IPS-20b (cell line): ENCODE measurements around the gene MYH14.
"Not testable (repeated sequence)": the region's sequence is repeated elsewhere in the genome, so short reads cannot be mapped to it uniquely, and the experiment has no call there.

ENCODE experiments used
- H3K27ac ChIP-seq: one replicate; pipeline ENCODE4 v1.5.1; 2013; ENCODE audit warnings: low read length
- H3K27me3 ChIP-seq: 2 replicates; pipeline ENCODE4 v1.6.1; 2013; ENCODE audit warnings: mild to moderate bottlenecking, low read length, inconsistent platforms; ENCODE audit not compliant: insufficient read depth
- H3K36me3 ChIP-seq: 2 replicates; pipeline ENCODE4 v1.6.1; 2013; ENCODE audit warnings: low read depth, mild to moderate bottlenecking, inconsistent platforms, low read length, moderate library complexity; ENCODE audit not compliant: insufficient read depth
- H3K4me1 ChIP-seq: 2 replicates; pipeline ENCODE4 v1.6.1; 2013; ENCODE audit warnings: mild to moderate bottlenecking, control low read depth, inconsistent platforms, low read length, moderate library complexity; ENCODE audit not compliant: insufficient read depth
- H3K4me3 ChIP-seq: 2 replicates; pipeline ENCODE4 v1.5.1; 2013; ENCODE audit warnings: mild to moderate bottlenecking, low read length, inconsistent platforms
- H3K9ac ChIP-seq: 2 replicates; pipeline ENCODE4 v1.6.1; 2013; ENCODE audit warnings: low read depth, mild to moderate bottlenecking, inconsistent platforms, low read length, moderate library complexity
- H3K9me3 ChIP-seq: 2 replicates; pipeline ENCODE4 v1.6.1; 2013; ENCODE audit warnings: mild to moderate bottlenecking, low read depth, low read length, inconsistent platforms; ENCODE audit not compliant: insufficient read depth

Gene MYH14

DNA sequence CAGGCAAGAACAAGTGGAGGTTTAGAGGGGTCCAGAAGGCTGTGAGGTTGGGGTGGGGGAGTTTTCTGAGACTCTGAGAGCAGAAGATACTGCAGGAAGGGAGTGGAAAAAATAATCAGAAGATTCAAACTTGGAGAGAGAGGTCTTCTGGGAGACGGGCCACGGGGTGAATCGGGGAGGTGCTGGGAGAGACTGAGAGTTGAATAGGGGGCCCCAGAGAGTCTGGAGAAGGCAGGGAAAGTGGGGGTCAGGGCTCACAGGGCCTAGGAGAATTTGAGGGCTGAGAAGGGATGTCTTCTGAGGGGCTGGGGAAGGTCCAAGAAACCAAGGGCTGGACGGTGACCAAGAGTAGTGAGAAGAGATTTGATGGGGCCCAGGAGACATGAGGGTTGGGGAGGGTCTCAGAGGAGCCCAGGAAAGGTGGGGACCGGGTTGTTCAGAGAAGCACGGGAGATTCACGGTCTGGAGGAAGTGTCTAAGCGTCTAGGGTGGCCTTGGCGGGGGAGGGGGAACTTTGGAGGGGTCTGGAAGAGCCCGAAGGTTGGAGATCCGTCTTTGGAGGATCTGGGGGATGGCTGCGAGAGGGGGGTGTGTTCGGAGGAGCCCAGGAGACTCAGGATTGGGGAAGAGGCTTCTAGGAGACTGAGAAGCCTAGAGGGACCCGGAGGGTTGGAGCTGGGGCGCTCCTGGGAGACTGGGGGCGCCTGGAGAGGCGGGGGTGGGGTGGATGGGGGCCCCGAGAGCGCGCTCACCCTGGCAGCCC lies 124.2 kb downstream of the MYH14 start:
- H3K9me3 ChIP-seq: peaks cover 28% of the 10 kb centered on the region
- no peak overlapping the region for H3K4me3 ChIP-seq
- H3K27ac ChIP-seq: no peak overlapping the region
- peaks cover 18% of the 10 kb centered on the region for H3K27me3 ChIP-seq
- H3K36me3 ChIP-seq: no peaks in the 10 kb centered on the region
- H3K9ac ChIP-seq: no peak overlapping the region
- H3K4me1 ChIP-seq: no peaks in the 10 kb centered on the region

- Histone ChIP-seq H3K27ac (no peak overlapping the region), H3K4me3 (peak overlapping the region; percentile 53; the same call in 1 of the 2 replicates), H3K27me3 (peaks cover 18% of the 10 kb centered on the region), H3K9me3 (peaks cover 32% of the 10 kb centered on the region), H3K36me3 (no peaks in the 10 kb centered on the region), H3K9ac (no peak overlapping the region), H3K4me1 (no peaks in the 10 kb centered on the region)
These were observed 124.9 kb downstream of the MYH14 start for GRCh38 chr19:50328224-50328872.

- no peak overlapping the region for H3K4me3 ChIP-seq
- no peaks in the 10 kb centered on the region for H3K36me3 ChIP-seq
- no peak overlapping the region for H3K27ac ChIP-seq
- no peak overlapping the region for H3K9ac ChIP-seq
- peaks cover 18% of the 10 kb centered on the region for H3K27me3 ChIP-seq
- peaks cover 31% of the 10 kb centered on the region for H3K9me3 ChIP-seq
- no peaks in the 10 kb centered on the region for H3K4me1 ChIP-seq
These were observed 125.4 kb downstream of the MYH14 start for GRCh38 chr19:50328873-50329145.

DNA sequence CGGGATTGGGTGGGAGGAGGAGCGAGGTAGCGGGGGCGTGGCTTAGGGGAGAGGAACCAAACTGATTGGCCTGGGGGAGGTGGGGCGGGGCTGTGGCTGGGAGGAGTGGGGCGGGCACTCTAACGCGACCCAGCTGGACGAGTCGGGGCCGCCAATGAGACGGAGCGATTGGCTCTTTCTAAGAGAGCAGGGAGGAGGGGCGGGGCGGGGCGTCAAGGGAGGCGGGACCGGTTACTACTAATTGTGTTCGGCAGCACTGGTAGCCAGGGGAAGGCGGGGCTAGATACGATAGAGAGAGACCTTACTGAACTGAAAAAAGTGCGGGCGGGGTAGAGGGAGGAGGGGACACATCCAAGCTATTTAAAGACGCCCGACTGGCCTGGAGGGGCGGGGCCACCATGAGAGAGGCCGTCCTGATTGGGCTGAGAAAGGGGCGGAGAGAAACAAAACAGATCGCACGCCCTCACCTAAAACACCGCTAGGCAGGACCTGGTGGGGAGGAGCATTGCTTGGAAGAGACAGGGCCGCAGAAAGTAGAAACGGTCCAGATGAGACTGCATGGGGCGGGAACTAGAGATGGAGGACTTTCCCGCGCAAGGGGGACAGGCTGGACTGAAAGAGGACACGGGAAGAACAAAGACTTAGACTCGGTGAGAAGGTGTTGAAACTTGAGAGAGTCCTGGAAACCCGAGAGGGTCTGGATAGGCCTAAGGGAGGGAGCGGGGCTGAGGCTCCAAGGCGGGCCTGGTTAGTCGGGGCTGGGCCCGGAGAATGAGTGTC lies 125.9 kb downstream of the MYH14 start, which contains the start of gene KCNC3:
TSS of gene KCNC3 (minus strand) at position 232 of the 780 bp plus-strand sequence. CDS start 295 bp downstream, outside the sequence.
- H3K9ac ChIP-seq: peak within 1 kb of the TSS; percentile 68; the same call in 1 of the 2 replicates
- H3K9me3 ChIP-seq: peaks cover 31% of the 10 kb centered on the region
- H3K36me3 ChIP-seq: no peaks in the 10 kb centered on the region
- H3K4me1 ChIP-seq: no peaks in the 10 kb centered on the region
- H3K27me3 ChIP-seq: peaks cover 18% of the 10 kb centered on the region
- peak within 1 kb of the TSS; percentile 74 for H3K4me3 ChIP-seq
- H3K27ac ChIP-seq: no peak within 1 kb of the TSS

DNA sequence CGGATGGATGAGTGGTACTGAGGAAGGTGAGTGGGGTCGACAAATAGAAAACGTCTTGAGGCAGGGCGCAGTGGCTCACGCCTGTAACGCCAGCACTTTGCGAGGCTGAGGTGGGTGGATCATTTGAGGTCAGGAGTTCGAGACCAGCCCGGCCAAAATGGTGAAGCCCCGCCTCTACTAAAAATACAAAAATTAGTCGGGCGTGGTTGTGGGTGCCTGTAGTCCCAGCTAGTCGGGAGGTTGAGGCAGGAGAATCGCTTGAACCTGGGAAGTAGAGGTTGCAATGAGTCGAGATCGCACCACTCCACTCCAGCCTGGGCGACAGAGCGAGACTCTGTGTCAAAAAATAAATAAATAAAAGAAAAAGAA lies 126.5 kb downstream of the MYH14 start:
- not testable (repeated sequence) for H3K36me3 ChIP-seq, H3K4me1 ChIP-seq, H3K27ac ChIP-seq
- peak overlapping the region; percentile 74 for H3K4me3 ChIP-seq
- H3K27me3 ChIP-seq: peaks cover 18% of the 10 kb centered on the region
- H3K9me3 ChIP-seq: peaks cover 32% of the 10 kb centered on the region
- peak overlapping the region; percentile 68; the same call in 1 of the 2 replicates for H3K9ac ChIP-seq

- H3K36me3 ChIP-seq: no peaks in the 10 kb centered on the region
- no peaks in the 10 kb centered on the region for H3K4me1 ChIP-seq
- peak overlapping the region; percentile 74 for H3K4me3 ChIP-seq
- peaks cover 18% of the 10 kb centered on the region for H3K27me3 ChIP-seq
- peak overlapping the region; percentile 68; the same call in 1 of the 2 replicates for H3K9ac ChIP-seq
- peaks cover 38% of the 10 kb centered on the region for H3K9me3 ChIP-seq
- no peak overlapping the region for H3K27ac ChIP-seq
These were observed 127.1 kb downstream of the MYH14 start for GRCh38 chr19:50330365-50331078.

GRCh38 chr19:50331221-50331993 lies 128.0 kb downstream of the MYH14 start:
- Histone ChIP-seq H3K4me1 (no peaks in the 10 kb centered on the region), H3K9ac (no peak overlapping the region; the same call in 1 of the 2 replicates), H3K36me3 (no peaks in the 10 kb centered on the region), H3K27me3 (peaks cover 16% of the 10 kb centered on the region), H3K27ac (no peak overlapping the region), H3K4me3 (peak overlapping the region; percentile 67), H3K9me3 (peaks cover 47% of the 10 kb centered on the region)

GRCh38 chr19:50331994-50332243 lies 128.5 kb downstream of the MYH14 start:
- H3K9ac ChIP-seq: no peak overlapping the region
- H3K27me3 ChIP-seq: peaks cover 10% of the 10 kb centered on the region
- peaks cover 50% of the 10 kb centered on the region for H3K9me3 ChIP-seq
- peak overlapping the region; percentile 67 for H3K4me3 ChIP-seq
- H3K36me3 ChIP-seq: no peaks in the 10 kb centered on the region
- H3K27ac ChIP-seq: no peak overlapping the region
- no peaks in the 10 kb centered on the region for H3K4me1 ChIP-seq

- Histone ChIP-seq H3K4me1 (no peaks in the 10 kb centered on the region), H3K36me3 (no peaks in the 10 kb centered on the region), H3K4me3 (peak overlapping the region; percentile 67), H3K27me3 (peaks cover 5% of the 10 kb centered on the region), H3K9ac (no peak overlapping the region), H3K9me3 (peaks cover 52% of the 10 kb centered on the region), H3K27ac (no peak overlapping the region)
These were observed 129.0 kb downstream of the MYH14 start for GRCh38 chr19:50332244-50333038.

GRCh38 chr19:50333235-50333736 lies 129.9 kb downstream of the MYH14 start:
- no peaks in the 10 kb centered on the region; the same call in 1 of the 2 replicates for H3K27me3 ChIP-seq
- peaks cover 55% of the 10 kb centered on the region for H3K9me3 ChIP-seq
- no peak overlapping the region for H3K27ac ChIP-seq
- peak overlapping the region; percentile 67; the same call in 1 of the 2 replicates for H3K4me3 ChIP-seq
- no peaks in the 10 kb centered on the region for H3K4me1 ChIP-seq
- no peaks in the 10 kb centered on the region for H3K36me3 ChIP-seq
- no peak overlapping the region for H3K9ac ChIP-seq
